Liver (tissue), 9 donors: ENCODE results near the gene MAGEB17. TPM values are rescaled to one million over a fixed set of nuclear protein-coding genes. Genes with fewer than 3 reads are reported as not detected.

Experiments used
- DNase-seq: peaks from one replicate; pipeline ENCODE4 v3.0.0-alpha.2; 2017; ENCODE audit warnings: low spot score
- H3K27ac ChIP-seq, 2 donors: one replicate each; pipeline ENCODE4 v1.7.0; 2013; ENCODE audit warnings: inconsistent platforms in 2 of 2, low read length in 2 of 2, control low read depth in 1 of 2, low read depth in 1 of 2, mild to moderate bottlenecking in 1 of 2
- H3K27me3 ChIP-seq, 4 donors: one replicate each; pipeline versions ENCODE4 v1.6.1 to v1.7.0; 2013; ENCODE audit warnings: low read length in 3 of 4, inconsistent platforms in 1 of 4, mild to moderate bottlenecking in 1 of 4, moderate library complexity in 1 of 4; ENCODE audit not compliant: control insufficient read depth in 4 of 4, insufficient read depth in 4 of 4
- H3K36me3 ChIP-seq, 4 donors: one replicate each; pipeline versions ENCODE4 v1.6.1 to v1.7.0; 2013; ENCODE audit warnings: low read length in 3 of 4, mild to moderate bottlenecking in 3 of 4, low read depth in 1 of 4, moderate library complexity in 1 of 4; ENCODE audit not compliant: control insufficient read depth in 4 of 4, insufficient read depth in 3 of 4
- H3K4me1 ChIP-seq, 4 donors: one replicate each; pipeline versions ENCODE4 v1.6.1 to v1.7.0; 2013; ENCODE audit warnings: low read length in 3 of 4, mild to moderate bottlenecking in 3 of 4, moderate library complexity in 1 of 4; ENCODE audit not compliant: control insufficient read depth in 4 of 4, insufficient read depth in 4 of 4
- H3K4me3 ChIP-seq, 3 donors: one replicate each; pipeline versions ENCODE4 v1.6.1 to v1.7.0; 2013; ENCODE audit warnings: low read length in 3 of 3, control low read depth in 1 of 3, low read depth in 1 of 3, mild to moderate bottlenecking in 1 of 3
- H3K9ac ChIP-seq, 2 donors: one replicate each; pipeline ENCODE4 v1.7.0; 2013; ENCODE audit warnings: low read length in 2 of 2, mild to moderate bottlenecking in 2 of 2, moderate library complexity in 2 of 2, control low read depth in 1 of 2, low read depth in 1 of 2
- H3K9me3 ChIP-seq, 4 donors: one replicate each; pipeline versions ENCODE4 v1.6.1 to v1.7.0; 2013; ENCODE audit warnings: low read length in 3 of 4; ENCODE audit not compliant: control insufficient read depth in 4 of 4
- ATF3 ChIP-seq: IDR thresholded peaks from 2 replicates; pipeline ENCODE4 v1.6.1; 2016; ENCODE audit warnings: antibody characterized with exemption
- CTCF ChIP-seq: fragments of 150-350 bp; IDR thresholded peaks from 2 replicates; pipeline ENCODE4 v1.5.1; 2017; ENCODE audit warnings: improper control_type of control experiment, low read depth, low read length; ENCODE audit not compliant: missing input control
- EGR1 ChIP-seq, 2 donors: IDR thresholded peaks; 2 replicates each; pipeline ENCODE4 v1.6.1; 2016 to 2018; ENCODE audit warnings: antibody characterized with exemption in 2 of 2, low read depth in 2 of 2
- FOXA1 ChIP-seq: IDR thresholded peaks from 2 replicates; pipeline ENCODE4 v1.6.1; 2016; ENCODE audit warnings: antibody characterized with exemption
- FOXA2 ChIP-seq: IDR thresholded peaks from 2 replicates; pipeline ENCODE4 v1.6.1; 2016; ENCODE audit warnings: antibody characterized with exemption
- GABPA ChIP-seq, 2 donors: IDR thresholded peaks in 1 of 2; conservative IDR thresholded peaks in 1 of 2; 2 replicates each; pipeline ENCODE4 v1.6.1; 2016; ENCODE audit warnings: antibody characterized with exemption in 2 of 2, mild to moderate bottlenecking in 1 of 2, moderate library complexity in 1 of 2
- HNF4A ChIP-seq, 2 donors: conservative IDR thresholded peaks; 2 replicates each; pipeline ENCODE4 v1.6.1; 2016; ENCODE audit warnings: antibody characterized with exemption in 2 of 2, mild to moderate bottlenecking in 2 of 2
- HNF4G ChIP-seq: IDR thresholded peaks from 2 replicates; pipeline ENCODE4 v1.6.1; 2016; ENCODE audit warnings: antibody characterized with exemption
- JUND ChIP-seq, 2 donors: IDR thresholded peaks; 2 replicates each; pipeline ENCODE4 v1.6.1; 2016; ENCODE audit warnings: antibody characterized with exemption in 2 of 2
- MAX ChIP-seq: IDR thresholded peaks from 2 replicates; pipeline ENCODE4 v1.6.1; 2016; ENCODE audit warnings: antibody characterized with exemption
- NR2F2 ChIP-seq: IDR thresholded peaks from 2 replicates; pipeline ENCODE4 v1.6.1; 2016; ENCODE audit warnings: antibody characterized with exemption
- RAD21 ChIP-seq, 2 donors: IDR thresholded peaks; 2 replicates each; pipeline ENCODE4 v1.6.1; 2016; ENCODE audit warnings: antibody characterized with exemption in 2 of 2, mild to moderate bottlenecking in 2 of 2
- REST ChIP-seq: IDR thresholded peaks from 2 replicates; pipeline ENCODE4 v1.6.1; 2016; ENCODE audit warnings: antibody characterized with exemption, mild to moderate bottlenecking
- RXRA ChIP-seq, 2 donors: IDR thresholded peaks; 2 replicates each; pipeline ENCODE4 v1.6.1; 2017 to 2018; ENCODE audit warnings: antibody characterized with exemption in 2 of 2, mild to moderate bottlenecking in 1 of 2
- SP1 ChIP-seq: IDR thresholded peaks from 2 replicates; pipeline ENCODE4 v1.6.1; 2018; ENCODE audit warnings: antibody characterized with exemption, mild to moderate bottlenecking
- TAF1 ChIP-seq: conservative IDR thresholded peaks from 2 replicates; pipeline ENCODE4 v1.6.1; 2016; ENCODE audit warnings: antibody characterized with exemption, mild to moderate bottlenecking
- YY1 ChIP-seq: IDR thresholded peaks from 2 replicates; pipeline ENCODE4 v1.6.1; 2016; ENCODE audit warnings: antibody characterized with exemption, mild to moderate bottlenecking
- ZBTB33 ChIP-seq: IDR thresholded peaks from 2 replicates; pipeline ENCODE4 v1.6.1; 2016; ENCODE audit warnings: antibody characterized with exemption
- WGBS: extraction: QIAGEN DNeasy Blood & Tissue Kit; methylation state at CpG from one replicate; pipeline ENCODE4 v1.1.7; 2013; 5-methylcytosine and 5-hydroxymethylcytosine counted together
- polyA plus RNA-seq, 2 donors: library from polyadenylated mRNA; stranded (reverse) in 1 of 2; unstranded in 1 of 2; fragments of 200-250 nt in 1 of 2; fragments of >200 nt in 1 of 2; fragmentation: Nextera tagmentation in 1 of 2; extraction: Ambion mirVana in 1 of 2; gene quantifications; one replicate each; pipeline versions ENCODE4 v1.2.1 to v1.2.3, GENCODE V29; 2013 to 2015
- total RNA-seq, 2 donors: library from RNA; depleted of rRNA; stranded (reverse); fragments of >200 nt; gene quantifications; one replicate each; pipeline ENCODE4 v1.2.3, GENCODE V29; 2014
- donor health status: healthy.
- donor health status: healthy.
- donor health status: healthy.
- donor health status: healthy.
- donor health status: healthy.

Gene MAGEB17
- total and polyA plus RNA-seq, 4 donors: not detected

- TF ChIP-seq ATF3 (no peak), TAF1 (no peak)
- WGBS: 76% methylated on average over 2 of the region's 2 CpGs
These were observed 31.2 kb upstream of the MAGEB17 start for GRCh38 chrX:16136080-16136479.

GRCh38 chrX:16137416-16138107 is 29.7 kb upstream of the MAGEB17 start:
- DNase-seq: no peak
- Histone ChIP-seq H3K4me1 (no peaks in the 10 kb centered on the region), H3K36me3 (no peaks in the 10 kb centered on the region), H3K27ac (no peak overlapping the region), H3K27me3 (no peaks in the 10 kb centered on the region), H3K9ac (no peak overlapping the region), H3K4me3 (no peak overlapping the region), H3K9me3 (no peaks in the 10 kb centered on the region)
- TF ChIP-seq RXRA (IDR thresholded peaks at IDR 0.05): no peak
- TF ChIP-seq HNF4G: no peak
- TF ChIP-seq HNF4A (conservative IDR thresholded peaks at IDR 0.05): no peak
- TF ChIP-seq TAF1: no peak
- no peak for TF ChIP-seq REST
- TF ChIP-seq JUND (IDR thresholded peaks at IDR 0.05): no peak
- no peak for TF ChIP-seq ATF3
- TF ChIP-seq ZBTB33: no peak
- TF ChIP-seq FOXA2: no peak
- TF ChIP-seq NR2F2: no peak
- TF ChIP-seq CTCF: no peak
- no peak for TF ChIP-seq EGR1 (IDR thresholded peaks at IDR 0.05; ENCODE audit: low read depth in 2 of 2)
- TF ChIP-seq SP1: no peak
- no peak for TF ChIP-seq FOXA1
- no peak for TF ChIP-seq RAD21 (IDR thresholded peaks at IDR 0.05)
- no peak for TF ChIP-seq YY1
- TF ChIP-seq GABPA (IDR thresholded peaks at IDR 0.05 in 1 of 2, conservative IDR thresholded peaks at IDR 0.05 in 1 of 2): no peak
- TF ChIP-seq MAX: no peak

More at GRCh38 chrX:16136080-16136479, 31.2 kb upstream of the MAGEB17 start:
- Histone ChIP-seq H3K36me3 (no peaks in the 10 kb centered on the region), H3K9me3 (no peaks in the 10 kb centered on the region), H3K27ac (no peak overlapping the region), H3K4me1 (no peaks in the 10 kb centered on the region), H3K27me3 (no peaks in the 10 kb centered on the region), H3K4me3 (no peak overlapping the region), H3K9ac (no peak overlapping the region)
- DNase-seq: no peak
